GM21526 (cell line): ENCODE data around the gene KIAA1671.
"Not testable (repeated sequence)": the region's sequence is repeated elsewhere in the genome, so short reads cannot be mapped to it uniquely, and the experiment has no call there.

Experiments
- ATAC-seq: cut with Tn5 transposase; IDR thresholded peaks from one replicate; pipeline ENCODE4 v1.9.1; 2021; ENCODE audit warnings: moderate library complexity; ENCODE audit not compliant: unreplicated experiment, low FRiP score

KIAA1671 gene

DNA sequence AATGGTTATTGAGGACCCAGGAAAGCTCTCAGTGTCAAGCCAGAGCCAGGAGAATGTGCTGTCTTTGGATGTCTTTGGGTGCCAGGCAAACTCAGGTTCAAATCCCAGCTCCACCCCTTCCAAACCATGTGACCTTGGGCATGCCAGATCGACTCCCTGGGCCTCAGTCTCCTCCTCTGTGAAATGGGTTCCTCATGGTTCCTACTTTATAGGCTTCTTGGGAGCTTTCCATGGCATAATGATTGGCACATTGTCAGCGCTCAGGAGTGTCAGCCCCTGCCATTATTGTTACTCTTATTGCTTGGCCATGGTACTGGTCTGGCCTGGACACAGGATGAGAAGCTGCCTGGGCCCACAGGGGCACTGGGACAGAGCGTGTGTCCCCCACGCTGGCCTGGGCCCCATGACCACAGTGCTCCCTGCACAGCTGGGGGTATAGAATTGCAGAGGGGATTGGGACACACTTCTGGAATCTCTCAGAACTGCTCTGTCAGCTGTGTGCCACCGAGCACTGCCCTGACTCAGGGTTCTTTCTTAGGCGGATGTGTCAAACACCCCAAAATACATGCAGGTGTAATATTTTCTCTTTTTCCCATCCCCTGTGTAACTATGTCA, 209.5 kb downstream of the KIAA1671 start:
- no peak for ATAC-seq

DNA sequence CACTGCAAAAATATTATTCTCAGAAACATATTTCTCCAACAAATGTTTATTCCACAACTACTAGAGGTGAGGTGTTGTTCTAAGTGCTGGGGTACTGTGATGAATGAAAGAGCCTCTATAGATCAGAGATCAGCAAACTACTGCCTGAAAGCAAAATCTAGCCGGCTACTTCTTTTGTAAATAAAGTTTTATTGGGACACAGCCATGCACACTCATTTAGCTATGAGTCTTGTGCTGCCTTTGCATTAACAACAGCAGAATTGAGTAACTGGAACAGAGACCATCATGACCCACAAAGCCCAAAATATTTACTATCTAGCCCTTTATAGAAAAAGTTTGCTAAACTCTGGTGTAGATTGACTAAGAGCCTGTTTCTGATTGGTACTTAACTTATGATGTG, 210.0 kb downstream of the KIAA1671 start:
- ATAC-seq = no peak

DNA sequence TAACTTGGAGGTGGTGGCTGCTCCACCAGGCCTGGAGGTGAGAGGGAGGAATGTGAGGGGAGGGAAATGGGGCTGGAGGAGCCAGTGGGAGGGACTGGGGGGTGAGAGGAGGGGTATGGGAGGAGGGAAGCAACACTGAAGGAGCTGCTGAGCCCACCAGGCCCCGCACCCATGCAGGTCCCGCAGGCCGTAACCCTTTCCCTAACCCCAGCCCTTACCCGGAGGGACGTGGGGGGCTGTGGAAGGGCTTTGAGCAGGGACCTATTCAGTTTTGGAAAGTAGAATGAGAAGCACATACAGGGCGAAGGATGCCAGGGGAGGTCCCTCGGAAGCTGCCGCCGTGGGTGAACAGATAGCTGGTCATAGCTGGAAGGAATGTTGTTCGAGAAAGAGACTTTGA, 213.3 kb downstream of the KIAA1671 start:
- ATAC-seq = no peak

DNA sequence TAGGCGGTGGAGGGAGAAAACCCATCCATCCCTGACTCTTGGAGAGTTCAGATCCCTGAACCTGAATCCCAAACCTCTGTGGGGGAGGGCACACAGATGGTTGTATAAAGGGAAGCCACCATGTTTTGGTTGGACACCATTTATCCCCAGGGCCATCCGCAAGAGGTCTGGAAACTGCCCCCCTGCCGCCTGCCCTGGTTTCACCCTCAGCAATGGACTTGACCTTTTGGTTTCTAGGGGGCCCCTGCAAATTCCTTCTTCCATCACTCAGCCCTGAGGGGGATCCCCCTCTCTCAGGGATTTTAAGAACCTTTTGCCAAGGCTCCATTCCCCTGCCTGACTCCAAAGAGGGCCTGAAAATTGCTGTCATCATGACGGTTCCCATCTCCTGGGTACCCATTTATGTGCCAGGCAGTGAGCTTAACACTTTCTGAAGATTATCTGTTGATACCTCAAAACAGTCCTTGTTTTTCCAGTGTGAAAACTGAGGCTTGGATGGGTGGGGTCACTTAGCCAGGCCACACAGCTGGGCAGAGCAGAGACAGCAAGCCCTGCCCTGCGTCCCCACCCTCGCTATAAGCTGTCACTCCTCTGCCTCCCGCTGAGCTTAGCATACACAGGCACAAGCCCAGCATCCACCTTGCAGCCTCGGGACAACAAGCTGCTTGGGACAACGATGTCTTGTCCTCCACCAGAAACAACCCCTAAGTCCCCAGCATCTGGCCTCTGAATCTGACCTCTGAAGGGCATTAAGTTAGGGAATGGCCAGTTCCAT, 213.9 kb downstream of the KIAA1671 start:
- no peak for ATAC-seq

DNA sequence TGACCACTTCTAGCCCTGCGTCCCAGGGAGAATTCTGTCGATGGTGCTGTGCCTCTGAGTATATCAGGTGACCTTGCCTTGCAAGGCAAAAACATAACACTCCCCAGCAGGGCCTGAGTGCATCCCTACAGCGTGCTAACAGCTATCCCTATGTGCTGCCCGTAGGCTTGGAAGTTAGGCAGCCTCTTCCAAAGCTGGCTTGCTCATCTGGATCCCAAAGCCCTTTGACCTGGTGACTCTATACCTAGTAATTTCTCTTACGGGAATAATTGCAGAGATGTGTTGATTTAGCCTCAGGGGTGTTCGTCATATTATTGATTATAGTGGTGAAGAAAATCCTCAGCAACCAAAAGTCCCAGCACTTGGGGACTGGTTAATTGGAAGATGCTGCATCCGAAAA, 214.6 kb downstream of the KIAA1671 start:
- no peak for ATAC-seq

DNA sequence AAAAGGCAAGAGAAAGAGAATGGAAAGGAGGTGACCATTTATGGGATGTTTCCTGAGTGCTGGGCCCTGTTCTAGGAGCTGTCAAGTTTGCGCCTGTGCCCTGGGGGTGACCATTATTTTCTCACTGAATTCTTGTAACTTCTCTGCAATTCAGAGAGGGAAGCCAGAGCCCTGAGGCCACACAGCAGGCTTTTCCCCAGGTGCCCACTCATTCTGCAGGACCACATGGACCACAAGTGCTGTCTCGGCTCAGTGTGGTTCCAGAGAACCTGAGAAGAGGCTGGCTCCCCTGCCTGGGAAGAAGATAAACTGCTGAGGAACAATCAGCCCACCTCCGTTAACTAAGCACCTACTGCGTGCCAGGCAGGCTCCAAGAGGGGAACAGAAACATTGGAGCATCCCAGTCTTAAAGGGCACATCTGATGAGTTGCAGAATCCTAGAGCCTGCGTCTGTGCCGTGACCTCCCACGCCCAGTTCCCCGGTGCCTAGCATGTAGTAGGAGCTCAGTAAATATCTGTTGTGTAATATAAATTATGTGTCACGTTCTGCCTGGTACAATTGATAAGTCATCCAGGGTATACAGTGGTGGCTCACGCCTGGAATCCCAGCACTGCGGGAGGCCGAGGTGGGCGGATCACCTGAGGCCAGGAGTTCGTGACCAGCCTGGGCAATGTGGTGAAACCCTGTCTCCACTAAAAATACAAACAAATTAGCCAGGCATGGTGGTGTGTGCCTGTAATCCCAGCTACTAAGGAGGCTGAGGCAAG, 215.5 kb downstream of the KIAA1671 start:
- no peak for ATAC-seq

DNA sequence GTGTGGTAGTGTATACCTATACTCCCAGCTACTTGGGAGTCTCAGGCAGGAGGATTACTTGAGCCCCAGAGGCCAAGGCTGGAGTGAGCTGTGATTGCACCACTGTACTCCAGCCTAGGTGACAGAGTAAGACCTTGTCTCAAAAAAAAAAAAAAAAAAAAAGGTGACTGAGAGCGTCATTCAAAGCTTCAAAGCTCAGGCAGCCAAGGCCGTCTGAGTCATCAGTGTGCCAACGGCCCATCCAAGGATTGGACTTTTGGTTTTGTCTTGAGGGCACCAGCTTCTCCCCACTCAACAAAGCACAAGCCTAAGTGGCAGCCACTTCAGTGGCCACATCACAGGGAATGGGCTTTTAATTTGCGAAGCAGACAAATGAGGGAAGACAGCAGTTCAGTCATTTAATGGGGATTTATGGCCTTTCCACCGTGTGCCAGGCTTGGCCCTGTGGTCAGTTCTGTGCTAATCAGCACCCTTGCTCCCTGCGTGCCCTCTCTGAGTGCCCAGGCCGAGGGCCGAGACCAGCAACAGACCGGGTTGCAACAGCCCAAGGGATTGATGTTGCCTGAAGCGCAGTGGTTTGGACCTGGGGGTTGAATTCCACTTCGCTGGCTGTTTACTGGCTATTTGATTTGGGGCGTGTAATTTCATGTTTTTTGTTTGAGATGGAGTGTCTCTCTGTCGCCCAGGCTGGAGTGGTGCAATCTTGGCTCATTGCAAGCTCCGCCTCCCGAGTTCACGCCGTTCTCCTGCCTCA, 216.9 kb downstream of the KIAA1671 start:
- ATAC-seq = no peak

DNA sequence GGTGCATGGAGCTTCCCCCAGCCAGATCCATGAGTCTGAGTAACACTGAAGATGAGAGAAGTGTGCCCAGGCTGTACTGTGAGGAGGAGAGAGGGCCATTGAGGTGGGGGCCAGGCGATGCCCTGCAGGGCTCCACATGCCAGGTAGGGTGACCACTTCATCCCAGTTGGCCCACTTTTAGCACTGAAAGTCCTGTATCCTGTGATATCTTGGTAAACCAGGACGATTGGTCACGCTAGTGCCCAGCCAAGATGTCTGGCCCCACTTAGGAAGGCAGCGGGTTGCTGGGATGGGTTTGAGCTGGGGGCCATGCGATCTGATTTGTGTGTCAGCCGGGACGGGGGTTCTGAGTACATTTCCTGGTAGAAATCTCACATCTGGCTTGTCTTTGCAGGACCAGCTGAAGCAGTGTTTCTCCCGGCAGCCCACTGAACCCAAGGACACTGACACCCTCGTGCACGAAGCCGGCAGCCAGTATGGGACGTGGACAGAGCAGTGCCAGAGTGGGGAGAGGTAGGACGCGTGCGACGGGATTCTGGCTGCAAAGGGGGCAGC, 218.0 kb downstream of the KIAA1671 start:
- ATAC-seq = no peak

DNA sequence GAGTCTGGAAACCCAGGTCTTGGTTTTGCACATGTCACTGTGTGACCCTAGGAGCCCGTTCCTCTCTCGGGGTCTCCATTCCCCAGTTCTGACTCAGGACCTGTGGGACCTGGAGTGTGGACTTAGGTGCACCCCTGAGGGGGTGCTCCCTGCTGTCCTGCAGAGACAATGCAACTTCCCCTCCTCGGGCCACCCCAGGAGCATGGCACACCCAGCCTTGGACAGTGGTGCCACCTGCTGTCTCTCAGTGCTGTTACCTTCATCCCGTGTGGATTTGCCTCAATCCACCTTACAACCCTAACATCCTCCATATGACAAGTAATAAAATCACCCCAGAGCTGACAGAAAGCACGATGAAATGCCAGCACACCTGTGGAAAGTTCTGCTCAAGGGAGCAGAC, 219.6 kb downstream of the KIAA1671 start:
- ATAC-seq = no peak

DNA sequence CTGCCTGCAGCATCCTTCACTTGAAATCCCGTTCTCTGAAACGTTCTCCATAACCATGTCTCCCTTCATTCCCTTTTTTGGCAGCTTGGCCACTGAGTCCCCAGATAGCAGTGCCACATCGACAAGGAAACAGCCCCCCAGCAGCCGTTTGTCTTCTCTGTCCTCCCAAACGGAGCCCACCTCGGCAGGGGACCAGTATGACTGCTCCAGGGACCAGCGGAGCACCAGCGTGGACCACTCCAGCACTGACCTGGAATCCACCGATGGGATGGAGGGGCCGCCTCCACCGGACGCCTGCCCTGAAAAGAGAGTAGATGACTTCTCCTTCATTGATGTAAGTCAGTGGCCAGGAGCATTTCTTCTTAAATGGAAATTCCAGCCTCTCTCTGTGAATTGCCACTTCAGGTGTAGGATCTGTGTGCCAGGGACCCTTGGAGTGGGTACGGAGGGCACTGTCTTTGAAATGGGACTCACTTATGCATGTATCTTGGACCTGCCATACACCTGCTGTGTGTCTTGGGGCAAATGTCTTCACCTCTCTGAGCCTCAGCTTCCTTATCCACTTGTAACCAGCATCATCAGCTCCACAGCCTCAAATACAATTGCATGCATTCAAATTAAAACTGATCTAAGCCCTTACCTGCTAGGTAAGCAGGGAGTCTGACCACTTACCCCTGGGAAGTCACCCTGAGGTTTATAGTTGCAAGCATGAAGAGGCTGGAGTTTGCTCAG, 221.8 kb downstream of the KIAA1671 start:
- no peak for ATAC-seq

DNA sequence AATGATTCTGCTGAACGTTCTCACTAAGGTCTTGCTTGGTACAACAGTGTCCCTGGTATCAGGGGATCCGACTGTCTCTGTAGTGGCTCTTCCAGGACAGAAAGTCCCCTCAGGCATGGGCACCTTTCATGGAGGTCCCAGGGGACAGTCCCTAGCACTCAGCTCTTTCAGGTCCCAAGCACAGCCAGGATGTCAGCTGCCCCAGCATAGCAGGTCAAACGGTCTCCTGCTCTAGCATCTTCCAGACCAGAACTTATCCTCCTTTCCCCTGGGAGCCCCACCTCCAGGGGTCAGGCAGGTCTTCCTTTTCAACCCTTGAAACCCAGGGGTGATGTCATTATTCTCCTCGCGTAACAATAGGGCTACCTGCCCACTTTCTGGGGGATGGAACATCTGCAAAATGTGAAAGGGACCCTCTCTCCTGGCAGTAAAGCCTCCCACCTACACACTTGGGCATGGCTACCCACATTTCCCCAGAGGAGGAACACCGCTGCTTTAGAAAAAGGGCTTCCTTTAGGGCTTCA, 222.4 kb downstream of the KIAA1671 start:
- ATAC-seq = no peak

DNA sequence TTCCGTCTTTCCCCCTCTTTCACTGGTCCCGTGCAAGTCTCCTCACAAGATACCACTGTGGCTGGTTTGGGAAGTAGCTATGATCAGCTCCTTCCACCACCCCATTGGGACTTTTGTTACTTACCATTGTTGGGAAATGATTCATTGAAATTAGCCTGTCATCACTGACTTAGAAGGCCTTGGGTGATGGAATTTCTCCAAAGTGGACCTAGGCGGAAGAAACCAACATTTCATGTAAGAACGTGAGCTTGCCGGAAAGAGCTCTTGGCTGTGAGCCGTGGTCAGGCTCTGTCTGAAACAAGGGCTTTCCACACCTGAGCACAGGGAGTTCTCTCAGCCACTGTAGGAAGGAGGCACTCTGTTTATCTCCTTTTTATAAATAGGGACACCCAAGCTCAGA, 223.7 kb downstream of the KIAA1671 start:
- no peak for ATAC-seq

DNA sequence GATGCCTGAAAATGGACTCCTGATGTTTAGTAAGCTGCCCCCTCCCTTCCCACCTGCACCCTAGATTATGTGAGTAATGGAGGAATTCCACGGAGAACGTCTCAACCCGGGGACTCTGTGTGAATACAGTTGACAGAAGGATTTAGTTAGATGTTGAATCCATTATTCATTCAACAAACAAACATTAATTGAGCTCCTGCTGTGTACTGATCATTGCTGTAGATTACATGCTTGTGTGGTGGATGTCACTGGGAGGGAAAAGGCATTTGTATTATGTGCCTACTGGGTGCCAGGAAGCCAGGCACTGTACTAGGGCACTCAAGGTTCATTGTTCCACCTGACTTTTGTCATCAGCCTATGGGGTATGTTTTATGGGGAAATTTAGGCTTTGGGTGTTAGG, 224.3 kb downstream of the KIAA1671 start:
- no peak for ATAC-seq

DNA sequence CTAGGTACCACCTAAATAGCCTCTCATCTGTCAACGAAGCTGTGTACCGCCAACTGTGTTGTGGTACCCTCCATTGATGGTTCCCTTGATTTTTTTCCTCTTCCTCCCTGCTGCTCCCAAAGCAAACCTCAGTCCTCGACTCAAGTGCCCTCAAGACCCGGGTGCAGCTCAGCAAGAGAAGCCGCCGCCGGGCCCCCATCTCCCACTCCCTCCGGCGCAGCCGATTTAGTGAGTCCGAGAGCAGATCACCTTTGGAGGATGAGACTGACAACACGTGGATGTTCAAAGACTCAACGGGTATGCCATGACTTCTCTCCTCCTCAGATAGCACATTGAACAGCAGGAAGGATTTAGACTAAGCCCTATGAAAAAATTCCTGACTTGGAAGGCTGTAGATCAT, 224.7 kb downstream of the KIAA1671 start:
- no peak for ATAC-seq

DNA sequence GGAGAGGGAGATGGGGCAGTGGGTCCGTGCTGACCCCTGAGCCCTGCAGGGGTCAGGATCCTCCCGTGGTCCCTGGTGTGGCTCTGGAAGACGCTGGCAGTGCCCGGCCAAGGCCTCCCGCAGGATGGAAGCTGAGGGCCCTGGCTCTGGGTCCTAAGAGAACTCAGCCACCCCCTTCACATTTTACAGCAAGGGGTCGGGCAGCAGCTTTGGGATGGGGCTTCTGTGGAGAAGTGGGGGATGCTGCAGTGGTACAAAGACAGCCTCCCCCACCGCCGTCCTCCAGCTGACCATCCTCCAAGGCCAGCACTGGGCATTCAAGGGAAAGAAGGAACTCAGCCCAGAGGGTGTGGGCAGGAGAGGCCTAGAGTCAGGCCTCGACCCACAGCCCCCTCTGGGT, 225.4 kb downstream of the KIAA1671 start:
- no peak for ATAC-seq

DNA sequence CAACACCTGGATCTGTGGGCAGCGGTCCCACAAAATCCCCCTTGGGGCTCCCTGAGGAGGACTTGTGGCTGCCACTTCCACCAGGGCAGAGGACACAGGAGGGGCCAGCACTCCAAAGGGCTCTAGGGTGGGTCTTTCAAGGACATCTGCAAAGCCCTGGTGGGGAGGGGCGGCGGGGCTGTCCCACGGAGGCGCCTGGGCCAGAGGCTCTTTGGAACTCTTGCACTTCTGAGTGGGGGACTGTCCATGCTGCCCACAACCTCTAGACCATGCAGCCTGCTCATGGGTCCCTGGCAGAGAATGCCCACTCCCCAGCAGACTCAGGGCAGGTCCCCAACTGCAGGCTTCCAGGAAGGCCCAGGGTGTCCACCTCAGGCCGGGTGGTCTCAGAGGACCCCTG, 225.8 kb downstream of the KIAA1671 start:
- not testable (repeated sequence) for ATAC-seq

DNA sequence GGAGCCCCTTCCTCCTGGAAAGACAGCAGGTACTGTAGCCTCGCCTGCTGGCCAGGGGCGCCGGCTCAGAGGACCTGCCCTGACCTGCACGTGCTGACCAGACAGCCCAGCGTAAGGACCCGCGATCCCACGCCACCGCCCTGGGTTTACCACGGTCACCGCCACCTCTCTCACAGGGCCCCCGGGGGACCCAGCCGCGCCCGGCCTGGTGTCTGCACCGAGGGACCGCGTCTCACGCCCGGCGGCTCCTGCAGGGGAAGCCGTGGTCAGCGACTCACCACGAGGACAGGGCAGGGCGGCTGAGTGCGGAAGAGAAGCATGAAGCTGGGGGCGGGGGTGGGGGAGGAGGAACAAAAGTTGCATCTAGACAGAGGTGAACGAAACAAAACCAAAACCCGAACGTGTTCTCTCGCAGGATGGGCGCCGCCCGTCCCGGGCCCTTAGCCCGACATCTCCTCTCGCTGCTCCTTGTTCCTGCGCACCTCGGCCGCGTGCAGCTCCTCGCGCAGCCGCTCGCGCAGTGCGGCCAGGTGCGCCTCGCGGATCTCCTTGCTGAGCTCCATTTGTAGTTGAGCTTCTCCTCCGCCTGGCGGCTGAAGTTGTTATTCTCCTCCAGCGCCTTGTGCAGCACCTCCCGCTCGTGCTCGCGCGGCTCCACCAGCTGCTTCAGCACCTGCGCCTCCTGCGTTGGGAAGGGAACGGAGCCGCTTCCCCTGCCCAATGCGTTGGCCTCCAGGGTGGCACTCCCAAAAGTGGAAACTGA, 226.5 kb downstream of the KIAA1671 start:
- not testable (repeated sequence) for ATAC-seq

DNA sequence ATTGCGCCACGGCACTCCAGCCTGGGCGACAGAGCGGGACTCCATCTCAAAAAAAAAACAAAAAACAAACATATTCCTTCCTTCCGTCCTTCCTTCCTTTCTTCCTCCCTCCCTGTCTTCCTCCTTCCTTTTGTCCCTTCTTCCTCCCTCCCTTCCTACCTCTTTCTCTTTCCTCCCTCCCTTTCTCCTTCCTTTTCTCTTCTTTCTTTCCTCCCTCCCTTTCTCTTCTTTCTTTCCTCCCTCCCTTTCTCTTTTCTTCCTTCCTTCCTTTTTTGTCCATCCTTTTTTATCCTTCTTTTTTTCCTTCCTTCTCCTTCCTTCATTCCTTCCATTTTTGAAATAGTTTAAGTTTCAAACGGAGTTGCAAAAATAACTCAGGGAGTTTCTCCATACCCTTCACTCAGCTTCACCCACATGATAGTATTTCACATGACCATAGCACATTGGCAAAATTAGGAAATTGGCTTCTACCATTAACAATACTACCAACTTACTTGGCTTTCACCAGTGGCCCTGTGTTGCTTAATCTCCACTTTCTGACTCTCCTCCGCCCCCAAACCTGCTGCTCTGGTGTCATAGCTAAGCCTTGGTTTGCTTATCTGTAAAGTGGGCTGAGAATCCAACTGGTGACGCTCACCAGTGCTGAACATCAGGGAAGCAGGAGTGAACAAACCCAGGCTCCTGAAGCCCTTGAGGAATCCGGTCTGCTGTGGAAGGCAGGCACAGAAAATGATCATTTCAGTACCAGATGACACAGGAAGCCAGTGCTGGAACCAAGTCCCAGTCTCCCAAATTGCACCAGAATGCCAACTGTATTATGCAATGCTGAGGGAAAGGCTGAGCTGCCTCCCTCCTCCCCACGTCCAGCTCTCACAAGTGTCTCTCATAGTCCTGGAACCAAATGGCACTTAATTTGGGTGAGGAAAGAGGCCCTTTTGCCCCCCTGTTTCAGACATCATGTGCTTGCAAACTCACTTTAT, 229.9 kb downstream of the KIAA1671 start:
- no peak for ATAC-seq
